ENCODE data around the gene PCSK7. TPM values are rescaled to one million over a fixed set of nuclear protein-coding genes. Genes with fewer than 3 reads are reported as not detected.

The PCSK7 gene
- total and polyA plus RNA-seq, 2 donors (not counting 3 experiments of a cell fraction or from before 2014, with no cell fraction given) = 40.8 to 72.7 TPM

DNA sequence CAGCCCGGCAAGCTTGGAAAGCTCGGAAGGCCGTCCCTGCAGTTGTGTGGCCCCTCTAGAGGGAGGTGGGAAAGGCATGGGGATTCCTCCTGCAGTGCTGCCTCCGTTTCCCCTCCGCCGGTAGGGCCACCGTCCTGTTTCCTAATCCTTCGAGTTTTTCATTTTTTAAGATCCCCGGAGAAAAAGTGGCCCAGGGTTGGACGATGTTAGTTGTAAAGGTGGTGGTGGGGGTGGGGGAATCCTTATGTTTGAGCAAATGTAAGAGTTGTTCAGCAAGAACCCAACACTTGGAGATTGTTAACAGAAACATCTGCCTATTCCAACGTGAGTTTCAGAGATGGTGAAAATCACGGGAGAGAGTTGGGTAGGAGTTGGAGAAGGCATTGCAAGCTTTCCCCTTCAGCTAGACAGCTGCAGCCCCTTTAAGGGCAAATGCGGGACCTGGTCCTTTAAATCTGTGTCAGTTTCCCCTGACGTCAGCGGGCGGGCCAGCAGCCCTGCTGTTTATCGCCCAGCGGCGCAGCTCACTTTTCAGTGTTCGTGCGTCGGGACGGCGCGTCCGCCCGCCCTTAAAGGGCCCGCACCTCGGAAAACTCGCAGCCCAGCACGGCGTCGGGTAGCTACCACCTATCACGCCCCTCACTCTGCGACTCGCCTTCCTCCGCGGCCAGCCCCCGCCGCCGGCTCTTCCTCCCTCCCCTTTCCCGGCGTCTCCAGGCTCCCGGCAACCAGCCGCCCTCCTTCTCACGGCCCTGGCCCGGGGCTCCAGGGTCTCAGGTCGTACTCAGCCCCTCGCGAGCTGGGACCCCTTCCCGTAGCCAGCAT lies 53.5 kb downstream of the PCSK7 start, which contains the start of gene SIDT2:
TSS of gene SIDT2 (plus strand) at position 534 of the 825 bp plus-strand sequence. CDS start 521 bp downstream, outside the sequence.
- peak; percentile 98 for DNase-seq (ENCODE audit: low read depth, low spot score)
- Histone ChIP-seq H2AFZ (ENCODE audit: low read depth, low read length) (peak within 1 kb of the TSS; percentile 69), H3K9me3 (replicated peaks; ENCODE audit: control insufficient read depth, insufficient read depth, low read length) (no peaks in the 10 kb centered on the region), H3K4me3 (replicated peaks in 1 of 3; ENCODE audit: insufficient read depth in 1 of 3, low read depth in 1 of 3, low read length in 3 of 3) (peak within 1 kb of the TSS; percentile 32 to 70 (median 60)), H3K27me3 (ENCODE audit: control insufficient read depth in 2 of 2, insufficient read depth in 2 of 2, low read length in 2 of 2) (no peaks in the 10 kb centered on the region), H3K9me1 (replicated peaks; ENCODE audit: control insufficient read depth, extremely low read depth, insufficient read depth, low read length) (no peaks in the 10 kb centered on the region), H4K20me1 (replicated peaks; ENCODE audit: control insufficient read depth, extremely low read depth, insufficient read depth, low read length) (no peaks in the 10 kb centered on the region), H3K36me3 (ENCODE audit: control insufficient read depth in 2 of 2, extremely low read depth in 1 of 2, insufficient read depth in 2 of 2, low read length in 2 of 2) (peaks cover 0 to 5% of the 10 kb centered on the region in 2 experiments), H3K4me2 (ENCODE audit: insufficient read depth, low read length) (peak within 1 kb of the TSS; percentile 80), H3K4me1 (ENCODE audit: control insufficient read depth, extremely low read depth, insufficient read depth, low read length) (peaks cover 19% of the 10 kb centered on the region), H3K79me2 (ENCODE audit: control insufficient read depth, insufficient read depth, low read length) (no peaks in the 10 kb centered on the region), H3K27ac (ENCODE audit: insufficient read depth, low read depth, low read length) (peak within 1 kb of the TSS; percentile 45), H3K9ac (replicated peaks; ENCODE audit: extremely low read depth, insufficient read depth, low read length) (peak within 1 kb of the TSS; percentile 67)
- POLR2A ChIA-PET = interaction anchor here (1.0 to 1.5 kb wide), 3 partner anchors 11 to 53 kb away, joined by 3 to 4 read pairs (median 4); partner anchors contain the start of gene PCSK7
- CTCF ChIA-PET = interaction anchor here (0.5 to 5.8 kb wide), 10 partner anchors 9 to 387 kb away, joined by 3 to 90 read pairs (median 4); partner anchors contain the start of genes APOA5, PAFAH1B2, PCSK7 and RNF214
- peak; percentile 98 for FAIRE-seq
- dilution Hi-C loops (cut with MboI; ENCODE audit: extremely low pct_ligation_motif_present, low sequenced_read_pairs) = no loop called here
- intact Hi-C loops (cut with micrococcal nuclease) = loop anchor here (1.0 to 5.0 kb wide), 3 partner anchors 20 to 139 kb away; partner anchors contain the start of genes BACE1 and TAGLN
- BruUV-seq (replicated peaks) = no TSS peak
- no peak for TF ChIP-seq JUN (IDR thresholded peaks at IDR 0.05; ENCODE audit: borderline replicate concordance, insufficient read depth, insufficient read length, low read depth)
- TF ChIP-seq, protein P1, sequence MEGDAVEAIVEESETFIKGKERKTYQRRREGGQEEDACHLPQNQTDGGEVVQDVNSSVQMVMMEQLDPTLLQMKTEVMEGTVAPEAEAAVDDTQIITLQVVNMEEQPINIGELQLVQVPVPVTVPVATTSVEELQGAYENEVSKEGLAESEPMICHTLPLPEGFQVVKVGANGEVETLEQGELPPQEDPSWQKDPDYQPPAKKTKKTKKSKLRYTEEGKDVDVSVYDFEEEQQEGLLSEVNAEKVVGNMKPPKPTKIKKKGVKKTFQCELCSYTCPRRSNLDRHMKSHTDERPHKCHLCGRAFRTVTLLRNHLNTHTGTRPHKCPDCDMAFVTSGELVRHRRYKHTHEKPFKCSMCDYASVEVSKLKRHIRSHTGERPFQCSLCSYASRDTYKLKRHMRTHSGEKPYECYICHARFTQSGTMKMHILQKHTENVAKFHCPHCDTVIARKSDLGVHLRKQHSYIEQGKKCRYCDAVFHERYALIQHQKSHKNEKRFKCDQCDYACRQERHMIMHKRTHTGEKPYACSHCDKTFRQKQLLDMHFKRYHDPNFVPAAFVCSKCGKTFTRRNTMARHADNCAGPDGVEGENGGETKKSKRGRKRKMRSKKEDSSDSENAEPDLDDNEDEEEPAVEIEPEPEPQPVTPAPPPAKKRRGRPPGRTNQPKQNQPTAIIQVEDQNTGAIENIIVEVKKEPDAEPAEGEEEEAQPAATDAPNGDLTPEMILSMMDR (IDR thresholded peaks at IDR 0.05; ENCODE audit: extremely low read depth in 1 of 2, insufficient read depth in 1 of 2, low read depth in 1 of 2, low read length in 2 of 2) = no peak
- TF ChIP-seq POLR2A (IDR thresholded peaks at IDR 0.05; ENCODE audit: low read depth, low read length) = peak; percentile 78
- no peak for TF ChIP-seq FOS (IDR thresholded peaks at IDR 0.05; ENCODE audit: borderline replicate concordance, insufficient read depth, low read length)
- TF ChIP-seq, protein P2, sequence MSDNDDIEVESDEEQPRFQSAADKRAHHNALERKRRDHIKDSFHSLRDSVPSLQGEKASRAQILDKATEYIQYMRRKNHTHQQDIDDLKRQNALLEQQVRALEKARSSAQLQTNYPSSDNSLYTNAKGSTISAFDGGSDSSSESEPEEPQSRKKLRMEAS (IDR thresholded peaks at IDR 0.05; ENCODE audit: insufficient read depth, insufficient read length) = no peak
- no peak for TF ChIP-seq GATA2 (IDR thresholded peaks at IDR 0.05; ENCODE audit: insufficient read depth, insufficient read length, low read depth, low read length)
- TF ChIP-seq POLR2AphosphoS5 (IDR thresholded peaks at IDR 0.05; ENCODE audit: insufficient read depth, low read depth, low read length) = peak; percentile 79
- no peak for TF ChIP-seq EZH2 (IDR thresholded peaks at IDR 0.05; ENCODE audit: borderline replicate concordance, low read depth, low read length, severe bottlenecking)
- no peak for TF ChIP-seq MYC (IDR thresholded peaks at IDR 0.05; ENCODE audit: low read depth, low read length)
